H1 (cell line): ENCODE measurements around the gene TLNRD1. TPM values are rescaled to one million over a fixed set of nuclear protein-coding genes. Genes with fewer than 3 reads are reported as not detected.

Experiments used
- ATF2 ChIP-seq: IDR thresholded peaks from 2 replicates; pipeline ENCODE4 v1.6.1; 2012; ENCODE audit warnings: low read length, inconsistent platforms
- SIRT6 ChIP-seq: IDR thresholded peaks from one replicate; pipeline ENCODE4 v1.7.1; 2012; ENCODE audit warnings: low read length, inconsistent platforms
- SP1 ChIP-seq: IDR thresholded peaks from 2 replicates; pipeline ENCODE4 v1.6.1; 2011; ENCODE audit warnings: low read depth, low read length
- polyA plus RNA-seq, 7 experiments: library from polyadenylated mRNA; depleted of rRNA in 3 of 7; stranded (reverse) in 5 of 7; unstranded in 2 of 7; fragments of >200 nt in 5 of 7; fragments of 200-250 nt in 2 of 7; gene quantifications; 1 replicate in 5 of 7; 2 replicates in 1 of 7; 4 replicates in 1 of 7; pipeline versions ENCODE4 v1.2.1 to v1.2.3, GENCODE V29; 2011 to 2013; ENCODE audit warnings: missing spikeins in 2 of 7, mixed read lengths in 2 of 7
- total RNA-seq: library from RNA; stranded (reverse); fragmentation: NEBNext Ultra II Directional; extraction: Animal tissue kit (Norgen Biotek cat#: 25700); gene quantifications from 2 replicates; pipeline ENCODE4 v1.2.1, GENCODE V29; 2021

The TLNRD1 gene
- total and polyA plus RNA-seq, 2 of the 8 experiments (the other 6 are each of a cell fraction or from before 2014, with no cell fraction given), result 12.2 to 20.5 TPM

- no peak for TF ChIP-seq SIRT6
- no peak for TF ChIP-seq ATF2
- no peak for TF ChIP-seq SP1
Observed at GRCh38 chr15:80976851-80977250, 23.9 kb upstream of the TLNRD1 start (continued).
